ENCODE results near the gene ZDHHC7. TPM values are rescaled to one million over a fixed set of nuclear protein-coding genes. Genes with fewer than 3 reads are reported as not detected.

The ZDHHC7 gene
- total and polyA plus RNA-seq, 9 of the 15 experiments (the other 6 are each of a cell fraction or from before 2014, with no cell fraction given): 1.7 to 49.7 (median 37.4) TPM

GRCh38 chr16:84948851-84949610 lies 62.3 kb downstream of the ZDHHC7 start (continued):
- TF ChIP-seq NKRF (IDR thresholded peaks at IDR 0.05; ENCODE audit: borderline replicate concordance) (no peak), POLR2AphosphoS5 (IDR thresholded peaks at IDR 0.05; ENCODE audit: control insufficient read depth, insufficient read depth, low read depth, low read length) (no peak)

GRCh38 chr16:84947996-84948850 lies 63.1 kb downstream of the ZDHHC7 start:
- BruUV-seq (replicated peaks): no TSS peak
- FAIRE-seq: no peak
- TF ChIP-seq MCM3 (IDR thresholded peaks at IDR 0.05): no peak
- no peak for TF ChIP-seq SRSF3 (IDR thresholded peaks at IDR 0.05; ENCODE audit: insufficient read depth, low read length)
- TF ChIP-seq USF1 (CRISPR knock-in tag; IDR thresholded peaks at IDR 0.05): peak; percentile 22; the same call in 1 of the 2 replicates

More at GRCh38 chr16:84947996-84948850, 63.1 kb downstream of the ZDHHC7 start:
- H3K4me3 ChIP-seq: no peak overlapping the region
- no peak overlapping the region for H3K4me2 ChIP-seq (ENCODE audit: insufficient read depth, low read length)
- in situ Hi-C loops (cut with MboI) (no loop called here), intact Hi-C loops (cut with micrococcal nuclease) (no loop called here)
- peaks cover 4% of the 10 kb centered on the region for H4K20me1 ChIP-seq (replicated peaks; ENCODE audit: control insufficient read depth, insufficient read depth, low read length)
- H3K27me3 ChIP-seq (ENCODE audit: control insufficient read depth in 2 of 2, insufficient read depth in 2 of 2, low read length in 2 of 2): no peaks in the 10 kb centered on the region
- no peak for ATAC-seq
- CTCF ChIA-PET (ENCODE audit: low intra/inter-chr PET ratio): no interaction called here
- H3K36me3 ChIP-seq (ENCODE audit: control insufficient read depth, insufficient read depth, low read length): no peaks in the 10 kb centered on the region
- POLR2A ChIA-PET: no interaction called here
- 58% methylated on average over 24 of the region's 27 CpGs for WGBS (ENCODE audit: insufficient coverage, low coverage, missing lambda C conversion rate)
- DNase-seq (ENCODE audit: extremely low read depth in 1 of 4, low spot score in 3 of 4): no peak
- no peak overlapping the region for H3K27ac ChIP-seq (ENCODE audit: extremely low read depth, low read depth, low read length)
- H3K9me1 ChIP-seq (ENCODE audit: control insufficient read depth, insufficient read depth, low read length): peaks cover 4% of the 10 kb centered on the region
- peaks cover 15 to 40% of the 10 kb centered on the region in 2 experiments for H3K4me1 ChIP-seq (replicated peaks in 1 of 2; ENCODE audit: control insufficient read depth in 2 of 2, insufficient read depth in 2 of 2, low read length in 2 of 2)
- no peaks in the 10 kb centered on the region for H3K79me2 ChIP-seq (ENCODE audit: control insufficient read depth, insufficient read depth, low read length)
- 0 out of 2 replicates have a peak, but pooled peaks cover 2% of the 10 kb centered on the region for H3K9me3 ChIP-seq (replicated peaks; ENCODE audit: control insufficient read depth, insufficient read depth, low read depth, low read length)
- H3K9ac ChIP-seq (ENCODE audit: insufficient read depth in 1 of 2, low read depth in 2 of 2, low read length in 2 of 2): peak overlapping the region in 1 of 2 experiments; percentile 57; a peak in 1 of 4 replicates
- H2AFZ ChIP-seq (ENCODE audit: low read depth, low read length): no peak overlapping the region

Measured in K562 (cell line).